GM06990 (cell line): ENCODE results near the gene P2RX7.

Source experiments
- DNase-seq: peaks from one replicate; pipeline ENCODE4 v3.0.0-alpha.2; 2011; ENCODE audit not compliant: insufficient read length; ENCODE audit errors: extremely low read depth
- H3K27me3 ChIP-seq: replicated peaks from 2 replicates; pipeline ENCODE4 v1.6.0; 2011; ENCODE audit warnings: low read length; ENCODE audit not compliant: control insufficient read depth, insufficient read depth
- H3K36me3 ChIP-seq: 2 replicates; pipeline ENCODE4 v1.5.1; 2011; ENCODE audit warnings: low read length; ENCODE audit not compliant: control insufficient read depth, insufficient read depth
- H3K4me3 ChIP-seq: replicated peaks from 2 replicates; pipeline ENCODE4 v1.5.1; 2011; ENCODE audit warnings: low read depth, mild to moderate bottlenecking, control low read depth, low read length
- TF ChIP-seq, protein P1 (sequence below): IDR thresholded peaks from 2 replicates; pipeline ENCODE4 v1.5.1; 2011; ENCODE audit warnings: low read length, control low read depth, mild to moderate bottlenecking, inconsistent platforms; ENCODE audit not compliant: insufficient read depth, poor library complexity, severe bottlenecking

Gene P2RX7

DNA sequence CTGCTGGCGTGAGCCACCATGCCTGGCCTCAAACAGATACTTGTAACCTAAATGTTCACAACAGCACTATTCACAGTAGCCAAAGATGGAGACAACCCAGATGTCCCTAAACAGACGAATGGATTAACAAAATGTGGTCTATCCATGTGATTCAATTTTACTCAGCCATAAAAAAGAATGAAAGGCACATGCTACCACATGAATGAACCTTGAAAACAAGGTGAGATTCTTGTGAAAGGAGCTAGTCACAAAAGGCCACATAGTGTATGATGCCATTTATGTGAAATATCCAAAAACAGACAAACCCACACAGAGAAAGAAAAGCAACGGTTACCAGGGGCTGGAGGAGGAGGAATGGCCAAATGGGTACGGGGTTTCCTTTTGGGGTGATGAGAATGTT, 19.6 kb upstream of the P2RX7 start:
- H3K27me3 ChIP-seq: no peaks in the 10 kb centered on the region
- TF ChIP-seq, protein P1, sequence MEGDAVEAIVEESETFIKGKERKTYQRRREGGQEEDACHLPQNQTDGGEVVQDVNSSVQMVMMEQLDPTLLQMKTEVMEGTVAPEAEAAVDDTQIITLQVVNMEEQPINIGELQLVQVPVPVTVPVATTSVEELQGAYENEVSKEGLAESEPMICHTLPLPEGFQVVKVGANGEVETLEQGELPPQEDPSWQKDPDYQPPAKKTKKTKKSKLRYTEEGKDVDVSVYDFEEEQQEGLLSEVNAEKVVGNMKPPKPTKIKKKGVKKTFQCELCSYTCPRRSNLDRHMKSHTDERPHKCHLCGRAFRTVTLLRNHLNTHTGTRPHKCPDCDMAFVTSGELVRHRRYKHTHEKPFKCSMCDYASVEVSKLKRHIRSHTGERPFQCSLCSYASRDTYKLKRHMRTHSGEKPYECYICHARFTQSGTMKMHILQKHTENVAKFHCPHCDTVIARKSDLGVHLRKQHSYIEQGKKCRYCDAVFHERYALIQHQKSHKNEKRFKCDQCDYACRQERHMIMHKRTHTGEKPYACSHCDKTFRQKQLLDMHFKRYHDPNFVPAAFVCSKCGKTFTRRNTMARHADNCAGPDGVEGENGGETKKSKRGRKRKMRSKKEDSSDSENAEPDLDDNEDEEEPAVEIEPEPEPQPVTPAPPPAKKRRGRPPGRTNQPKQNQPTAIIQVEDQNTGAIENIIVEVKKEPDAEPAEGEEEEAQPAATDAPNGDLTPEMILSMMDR: no peak
- no peaks in the 10 kb centered on the region for H3K36me3 ChIP-seq
- no peak for DNase-seq
- no peak overlapping the region for H3K4me3 ChIP-seq

DNA sequence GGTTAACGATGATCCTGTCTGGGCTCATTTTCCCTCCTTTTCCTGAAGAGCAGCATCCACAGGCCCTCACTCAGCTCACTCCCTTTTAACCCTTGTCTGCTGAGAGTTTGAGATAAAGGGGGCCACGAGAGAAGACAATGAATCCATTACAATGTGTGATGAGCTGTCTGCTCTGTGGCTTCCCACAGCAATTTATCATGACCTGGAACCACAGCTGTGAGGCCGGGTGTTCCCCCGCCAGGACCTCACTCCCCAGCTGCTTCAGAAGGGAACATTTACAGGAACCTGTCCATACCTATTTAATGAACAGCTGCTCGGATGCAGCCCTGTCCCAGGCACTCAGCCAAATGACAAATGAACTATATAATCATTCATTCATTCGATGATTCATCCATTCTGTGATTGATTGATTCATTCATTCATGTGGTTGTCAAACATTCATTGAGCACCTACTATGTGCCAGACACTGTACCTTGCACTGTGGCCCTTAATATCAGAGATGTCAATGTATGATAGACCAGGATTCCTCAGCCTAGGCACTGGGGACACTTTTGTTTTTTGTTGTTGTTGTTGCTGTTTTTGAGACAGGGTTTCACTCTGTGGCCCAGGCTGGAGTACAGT, 18.5 kb upstream of the P2RX7 start:
- H3K4me3 ChIP-seq: no peak overlapping the region
- no peaks in the 10 kb centered on the region for H3K27me3 ChIP-seq
- no peaks in the 10 kb centered on the region for H3K36me3 ChIP-seq
- no peak for DNase-seq
- TF ChIP-seq, protein P1: no peak

DNA sequence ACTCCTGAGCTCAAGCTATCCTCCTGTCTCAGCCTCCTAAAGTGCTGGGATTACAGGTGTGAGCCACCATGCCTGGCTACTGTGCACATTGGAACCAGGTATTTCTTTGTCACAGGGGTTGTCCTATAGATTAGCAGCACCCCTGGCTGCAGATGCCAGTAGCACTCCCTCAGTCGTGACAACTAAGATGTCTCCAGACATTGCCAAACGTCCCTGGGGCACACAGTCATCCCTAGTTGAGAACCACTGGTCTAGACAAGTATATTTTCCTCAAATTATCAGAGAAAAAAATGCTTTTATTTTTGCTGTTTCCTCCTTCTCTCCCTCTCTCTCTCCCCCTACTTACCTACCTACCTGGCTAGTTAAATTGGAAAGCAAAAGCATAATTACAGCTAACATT, 17.9 kb upstream of the P2RX7 start:
- Histone ChIP-seq H3K4me3 (no peak overlapping the region), H3K36me3 (no peaks in the 10 kb centered on the region), H3K27me3 (no peaks in the 10 kb centered on the region)
- TF ChIP-seq, protein P1: no peak
- no peak for DNase-seq

DNA sequence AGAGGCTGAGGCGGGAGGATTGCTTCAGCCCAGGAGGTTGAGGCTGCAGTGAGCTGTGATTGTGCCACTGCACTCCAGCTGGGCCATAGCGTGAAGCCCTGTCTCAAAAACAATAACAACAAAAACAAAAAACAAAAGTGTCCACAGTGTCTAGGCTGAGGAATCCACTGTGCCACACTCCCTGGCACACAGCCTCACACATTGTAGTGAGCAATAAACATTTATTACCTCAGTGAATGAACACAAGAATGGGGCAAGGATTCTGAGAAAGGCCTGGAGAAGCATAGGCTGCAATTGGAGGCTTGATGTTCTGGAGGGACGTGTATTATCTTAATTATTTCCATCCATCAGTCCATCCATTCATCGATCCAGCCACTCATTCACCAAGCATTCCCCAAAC, 17.1 kb upstream of the P2RX7 start:
- H3K36me3 ChIP-seq: no peaks in the 10 kb centered on the region
- no peak overlapping the region for H3K4me3 ChIP-seq
- H3K27me3 ChIP-seq: no peaks in the 10 kb centered on the region
- TF ChIP-seq, protein P1: no peak
- no peak for DNase-seq

DNA sequence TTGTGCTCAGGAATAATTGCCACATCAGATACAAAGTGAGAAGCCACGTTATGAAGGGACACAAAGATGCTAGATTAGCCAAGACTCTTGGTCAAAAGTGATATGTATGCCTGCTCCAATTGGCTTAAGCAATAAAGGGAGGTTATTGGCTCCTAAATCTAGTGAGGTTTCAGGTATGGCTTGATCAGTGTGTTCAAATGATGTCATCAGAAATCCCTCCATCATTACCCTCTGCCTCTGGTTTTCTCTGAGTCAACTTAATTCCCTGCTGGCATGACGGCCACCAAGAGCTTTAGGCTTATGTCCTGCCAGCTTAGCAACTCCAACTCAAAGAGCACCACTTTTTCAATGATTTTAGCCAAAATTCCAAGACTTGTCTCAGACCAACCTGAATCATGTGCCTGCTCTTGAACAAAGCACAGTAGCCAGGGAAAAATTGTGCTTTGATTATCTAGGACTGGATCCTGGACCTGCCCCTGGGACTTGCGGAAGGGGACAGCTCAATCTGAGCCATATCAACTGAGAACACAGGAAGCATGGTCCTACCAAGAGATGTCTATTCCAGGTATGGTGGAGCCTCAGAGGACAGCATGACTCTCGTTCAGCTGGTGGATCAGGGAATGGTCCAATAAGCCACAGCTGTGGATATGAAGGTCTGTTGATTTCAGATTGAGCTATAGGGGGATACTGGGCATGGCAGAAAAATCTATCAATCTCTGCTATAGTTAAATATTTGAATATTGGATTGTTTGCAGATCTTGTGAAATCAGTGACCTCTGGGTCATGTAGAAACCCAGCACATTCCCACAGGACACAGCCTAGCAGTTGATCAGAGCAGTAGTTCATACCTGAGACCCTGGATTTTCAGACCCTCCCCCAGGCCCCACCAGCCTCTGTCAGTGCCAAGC, 16.1 kb upstream of the P2RX7 start:
- TF ChIP-seq, protein P1: no peak
- H3K36me3 ChIP-seq: no peaks in the 10 kb centered on the region
- DNase-seq: no peak
- H3K4me3 ChIP-seq: no peak overlapping the region
- no peaks in the 10 kb centered on the region for H3K27me3 ChIP-seq
